ENCODE data around the gene LARGE1.
"Not testable (repeated sequence)": the region's sequence is repeated elsewhere in the genome, so short reads cannot be mapped to it uniquely, and the experiment has no call there.

LARGE1 gene

DNA sequence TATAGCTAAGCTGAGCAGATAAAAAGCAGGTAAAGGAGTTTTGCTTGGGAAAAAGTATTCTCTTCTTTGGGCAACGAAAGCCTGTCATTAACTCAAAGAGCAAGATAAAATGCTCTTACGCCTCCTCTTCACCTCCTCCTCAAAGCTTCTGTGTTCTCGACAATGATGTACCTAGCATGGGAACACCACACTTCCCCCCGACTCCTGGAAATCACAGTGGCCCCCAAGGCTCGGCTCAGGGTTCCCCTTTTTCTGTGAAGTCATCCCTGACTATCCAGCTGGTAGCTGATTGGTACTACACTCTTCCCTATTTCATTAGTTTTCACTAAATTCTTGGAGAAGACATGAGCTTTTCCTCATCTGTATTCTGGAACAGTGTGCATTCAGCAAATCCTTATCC is 336.1 kb downstream of the LARGE1 start:
- no peak for DNase-seq

GRCh38 chr22:33582822-33583400 is 337.4 kb downstream of the LARGE1 start:
- DNase-seq = no peak

DNA sequence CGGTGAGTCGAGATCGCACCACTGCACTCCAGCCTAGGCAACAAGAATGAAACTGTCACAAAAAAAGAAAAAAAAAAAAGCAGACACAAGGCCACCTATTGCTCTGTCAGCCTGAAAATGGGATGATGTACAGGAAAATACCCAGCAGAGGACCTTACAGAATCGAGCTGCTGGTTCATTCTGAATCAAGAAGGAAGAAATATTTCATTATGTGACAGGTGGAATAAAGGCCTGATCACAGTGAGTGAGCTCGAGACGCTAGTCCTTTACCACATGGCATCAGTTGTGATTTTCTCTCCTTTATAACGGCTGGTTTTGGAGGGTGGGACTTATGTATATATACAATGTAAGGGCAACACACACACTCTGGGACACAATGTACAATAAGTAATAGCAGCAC is 340.0 kb downstream of the LARGE1 start:
- DNase-seq = no peak

GRCh38 chr22:33579448-33580093 is 340.7 kb downstream of the LARGE1 start:
- DNase-seq = no peak

DNA sequence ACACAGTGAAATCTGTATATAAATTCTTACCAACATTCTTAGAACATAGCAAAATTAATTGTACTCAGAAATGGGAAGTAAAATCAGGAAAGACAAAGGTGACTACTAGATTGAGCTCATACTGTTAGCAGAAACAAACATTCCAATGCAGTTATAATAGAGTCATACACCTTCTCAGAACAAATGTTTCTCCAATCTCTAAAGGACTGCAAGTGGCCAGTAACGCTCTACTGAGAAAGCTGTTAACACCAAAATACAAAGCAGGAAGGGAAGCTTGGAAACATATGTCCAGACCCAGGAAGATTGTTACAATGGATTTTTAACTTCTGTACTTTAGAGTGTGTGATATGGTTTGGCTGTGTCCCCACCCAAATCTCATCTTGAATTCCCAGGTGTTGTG is 341.5 kb downstream of the LARGE1 start:
- no peak for DNase-seq

GRCh38 chr22:33577862-33578411 is 342.3 kb downstream of the LARGE1 start:
- no peak for DNase-seq

GRCh38 chr22:33576205-33576604 is 344.1 kb downstream of the LARGE1 start:
- DNase-seq = no peak

- no peak for DNase-seq
Measured at GRCh38 chr22:33575771-33576170, 344.5 kb downstream of the LARGE1 start.

DNA sequence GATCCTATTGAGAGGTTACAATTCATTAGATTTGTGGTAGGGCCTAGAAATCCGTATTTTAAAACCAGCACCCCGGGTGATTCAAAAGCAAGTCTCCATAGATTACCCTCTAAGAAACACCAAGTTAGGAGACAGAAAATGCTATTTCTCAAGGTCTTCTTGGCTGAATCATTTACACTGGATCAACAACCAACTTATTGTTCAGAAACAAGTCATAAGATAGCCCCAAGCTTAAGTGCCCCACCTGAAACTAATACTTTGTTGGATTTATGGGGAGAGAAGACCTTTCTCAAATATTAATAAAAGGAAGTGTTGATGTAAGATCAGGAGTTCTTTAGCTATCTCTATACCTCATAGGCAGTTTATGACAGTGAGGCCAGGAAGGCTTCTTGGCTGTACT is 345.2 kb downstream of the LARGE1 start:
- no peak for DNase-seq

DNA sequence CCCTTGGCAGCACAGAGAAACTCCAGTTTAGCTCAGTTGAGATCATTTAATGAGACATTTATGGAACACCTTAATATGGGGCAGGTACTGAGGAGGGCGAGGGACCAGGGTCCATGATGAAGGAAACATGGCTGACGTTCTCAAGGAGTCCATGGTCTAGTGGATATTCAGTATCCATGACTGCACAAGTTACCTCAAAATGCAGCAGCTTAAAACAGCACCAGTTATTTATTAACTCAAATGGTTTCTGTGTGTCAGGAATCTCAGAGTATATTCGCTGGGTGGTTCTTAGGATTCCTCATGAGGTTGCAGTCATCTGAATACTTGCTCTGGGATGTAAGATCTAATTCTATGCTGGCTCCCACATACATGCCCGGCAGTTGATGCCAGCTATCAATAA is 346.8 kb downstream of the LARGE1 start:
- no peak for DNase-seq

GRCh38 chr22:33572086-33572485 is 348.2 kb downstream of the LARGE1 start:
- DNase-seq = no peak

DNA sequence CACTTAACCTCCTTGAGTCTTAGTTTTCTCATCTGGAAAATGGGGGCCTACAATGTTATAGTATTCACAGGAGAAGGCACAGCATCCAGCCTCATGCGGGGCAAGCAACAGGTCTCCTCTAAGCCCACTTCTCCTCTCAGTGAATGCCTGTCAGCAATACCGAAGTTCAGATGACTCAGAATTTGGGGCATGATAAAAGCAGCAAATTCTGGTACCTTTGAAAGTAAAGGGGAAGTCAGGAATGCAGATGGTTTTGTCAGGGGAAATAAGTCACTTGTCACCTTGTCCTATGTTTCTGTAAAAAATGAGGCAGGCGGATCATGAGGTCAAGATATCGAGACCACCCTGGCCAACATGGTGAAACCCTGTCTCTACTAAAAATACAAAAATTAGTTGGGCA is 350.2 kb downstream of the LARGE1 start:
- no peak for DNase-seq

DNA sequence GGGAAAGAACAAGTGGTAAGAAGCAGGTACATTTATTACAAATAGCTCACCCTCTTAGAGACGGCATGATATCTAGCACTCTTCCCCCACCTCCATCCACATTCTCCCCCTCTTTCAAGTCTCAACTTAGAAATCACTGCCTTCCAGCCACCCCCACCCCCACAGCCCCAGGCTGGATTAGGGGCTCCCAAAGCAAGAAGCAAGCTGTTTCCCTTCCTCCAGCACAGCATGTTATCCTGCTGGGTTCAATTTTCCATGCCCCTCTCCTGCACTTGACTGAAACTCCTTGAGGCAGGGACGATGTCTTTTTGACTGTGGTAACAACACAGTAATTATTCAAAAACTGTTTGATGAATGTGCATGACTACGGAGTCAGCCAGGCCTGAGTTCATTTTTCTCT is 350.7 kb downstream of the LARGE1 start:
- DNase-seq = no peak

DNA sequence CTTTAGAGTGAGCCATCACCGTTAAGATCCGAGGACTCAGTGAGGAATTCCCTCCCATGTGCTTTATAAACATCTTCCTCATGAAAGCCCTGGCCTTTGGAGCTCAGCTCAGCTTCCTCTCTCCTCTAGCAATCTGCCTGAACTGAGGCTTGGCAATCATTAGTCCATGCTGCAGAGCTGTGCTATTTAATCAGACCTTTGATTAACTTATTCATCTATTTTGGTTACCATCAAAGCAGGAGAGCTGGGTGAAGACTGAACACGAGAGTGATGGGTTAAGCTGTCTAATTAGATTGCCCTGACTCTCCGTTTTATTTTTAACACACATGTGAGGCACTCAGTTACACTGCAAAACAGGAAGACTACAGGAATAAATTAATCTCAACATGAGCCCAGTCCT is 351.3 kb downstream of the LARGE1 start:
- DNase-seq = no peak

- DNase-seq = not testable (repeated sequence)
Measured at GRCh38 chr22:33566495-33566894, 353.8 kb downstream of the LARGE1 start.

- no peak for DNase-seq
Measured at GRCh38 chr22:33565580-33565995, 354.7 kb downstream of the LARGE1 start.

GRCh38 chr22:33564683-33565082 is 355.6 kb downstream of the LARGE1 start:
- DNase-seq = no peak

DNA sequence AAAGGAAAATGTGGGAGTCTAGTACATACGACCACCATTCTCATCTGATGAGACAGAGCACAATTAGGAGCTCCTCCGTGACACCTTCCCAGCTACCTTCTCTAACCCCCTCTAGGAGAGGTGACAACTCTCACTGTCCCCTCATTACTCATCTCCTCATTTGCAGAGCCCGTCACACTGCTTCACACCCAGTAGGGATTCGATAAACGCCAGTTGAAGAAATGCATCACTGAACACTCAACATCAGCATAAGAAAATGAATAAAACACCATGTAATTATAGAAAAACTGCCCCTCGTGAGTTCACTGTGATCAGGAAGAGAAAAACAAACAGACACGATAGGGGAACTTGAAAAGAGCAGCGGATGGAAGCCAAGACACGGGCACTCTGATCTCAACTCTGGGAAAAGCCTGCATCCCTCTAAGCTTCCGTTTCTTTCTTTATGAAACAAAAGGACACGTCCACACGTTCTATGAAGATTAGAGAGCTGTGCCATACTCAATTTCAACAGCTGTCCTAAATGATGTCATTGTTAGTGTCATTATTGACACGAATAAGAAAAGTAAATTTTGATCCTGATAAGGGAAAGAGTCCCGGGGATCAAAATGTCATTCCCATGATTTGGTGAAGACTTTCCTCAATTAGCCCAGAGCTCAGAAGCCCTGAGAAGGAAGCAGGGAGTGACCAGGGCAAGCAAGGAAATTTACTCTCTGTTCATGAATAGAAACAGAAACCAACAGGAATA is 356.9 kb downstream of the LARGE1 start:
- no peak for DNase-seq

DNA sequence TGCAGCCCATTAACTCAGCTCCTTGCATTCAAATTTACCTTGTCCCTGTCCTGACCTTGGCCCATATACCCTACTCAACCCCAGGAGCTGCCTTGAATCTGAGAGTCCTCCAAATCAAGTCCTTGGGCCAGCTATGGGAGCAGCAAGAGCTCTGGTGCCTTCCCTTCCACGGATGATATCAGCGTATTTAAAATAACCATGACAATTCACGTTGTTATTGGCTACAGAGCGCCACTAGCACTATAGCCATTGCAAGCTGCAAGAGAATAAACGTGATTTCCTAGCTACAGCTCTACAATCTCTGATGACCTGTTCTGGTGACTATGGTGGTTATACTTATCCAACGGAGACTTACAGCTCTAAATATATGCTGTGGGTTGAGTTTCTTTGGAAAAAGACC is 357.8 kb downstream of the LARGE1 start:
- no peak for DNase-seq

GRCh38 chr22:33561149-33561807 is 359.0 kb downstream of the LARGE1 start:
- DNase-seq = no peak

- DNase-seq = no peak
Measured at GRCh38 chr22:33557836-33558235, 362.4 kb downstream of the LARGE1 start.

GRCh38 chr22:33555814-33556522 is 364.3 kb downstream of the LARGE1 start:
- no peak for DNase-seq

DNA sequence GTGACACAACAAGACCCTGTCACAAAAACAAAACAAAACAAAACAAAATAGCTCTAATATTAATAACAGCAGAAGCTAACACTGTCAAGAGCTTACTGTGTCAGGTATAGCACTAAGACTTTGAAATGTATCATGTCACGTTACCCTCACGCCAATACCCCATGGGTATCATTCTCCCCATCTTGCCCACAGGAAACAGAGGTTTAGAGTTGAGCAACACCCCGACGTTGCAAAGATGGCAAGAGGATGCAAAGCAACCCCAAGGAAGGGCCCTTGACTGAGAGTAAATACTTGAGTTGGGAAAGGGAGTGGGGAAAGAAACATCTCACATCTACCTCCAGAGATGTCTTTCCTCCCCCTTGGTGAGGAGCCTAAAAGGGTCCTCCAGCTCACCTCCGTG is 366.8 kb downstream of the LARGE1 start:
- no peak for DNase-seq
